ENCODE results near the gene AP4B1.
"Not testable (repeated sequence)": the region's sequence is repeated elsewhere in the genome, so short reads cannot be mapped to it uniquely, and the experiment has no call there.

The AP4B1 gene

GRCh38 chr1:113904674-113905434 is at the start of gene AP4B1, which contains the start of gene DCLRE1B:
Gene AP4B1 (minus strand): TSS chr1:113904799. CDS start chr1:113904717, 82 bp downstream.
Gene DCLRE1B (plus strand): TSS chr1:113905326. CDS start chr1:113905587, 261 bp downstream.
- peak; percentile 99 for DNase-seq

- DNase-seq, result no peak
Observed at GRCh38 chr1:113951719-113952118, 47.1 kb upstream of the AP4B1 start.

GRCh38 chr1:113950908-113951307 is 46.3 kb upstream of the AP4B1 start:
- DNase-seq, result no peak

- DNase-seq, result no peak
Observed at GRCh38 chr1:113949007-113949406, 44.4 kb upstream of the AP4B1 start.

DNA sequence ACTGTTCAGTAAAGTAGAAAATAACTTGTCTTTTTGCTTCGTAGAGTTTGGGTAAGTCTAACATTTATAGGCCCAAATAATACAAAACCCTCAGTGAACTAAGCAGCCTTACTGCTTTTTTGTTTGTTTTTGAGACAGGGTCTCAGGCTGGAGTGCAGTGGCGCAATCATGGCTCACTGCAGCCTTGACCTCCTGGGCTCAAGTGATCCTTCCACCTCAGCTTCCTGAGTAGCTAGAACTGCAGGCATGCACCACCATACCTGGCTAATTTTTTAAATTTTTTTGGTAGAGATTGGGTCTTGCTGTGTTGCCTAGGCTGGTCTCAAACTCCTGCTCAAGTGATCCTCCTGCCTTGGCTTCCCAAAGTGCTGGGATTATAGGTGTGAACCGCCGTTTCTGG is 43.6 kb upstream of the AP4B1 start:
- DNase-seq, result not testable (repeated sequence)

DNA sequence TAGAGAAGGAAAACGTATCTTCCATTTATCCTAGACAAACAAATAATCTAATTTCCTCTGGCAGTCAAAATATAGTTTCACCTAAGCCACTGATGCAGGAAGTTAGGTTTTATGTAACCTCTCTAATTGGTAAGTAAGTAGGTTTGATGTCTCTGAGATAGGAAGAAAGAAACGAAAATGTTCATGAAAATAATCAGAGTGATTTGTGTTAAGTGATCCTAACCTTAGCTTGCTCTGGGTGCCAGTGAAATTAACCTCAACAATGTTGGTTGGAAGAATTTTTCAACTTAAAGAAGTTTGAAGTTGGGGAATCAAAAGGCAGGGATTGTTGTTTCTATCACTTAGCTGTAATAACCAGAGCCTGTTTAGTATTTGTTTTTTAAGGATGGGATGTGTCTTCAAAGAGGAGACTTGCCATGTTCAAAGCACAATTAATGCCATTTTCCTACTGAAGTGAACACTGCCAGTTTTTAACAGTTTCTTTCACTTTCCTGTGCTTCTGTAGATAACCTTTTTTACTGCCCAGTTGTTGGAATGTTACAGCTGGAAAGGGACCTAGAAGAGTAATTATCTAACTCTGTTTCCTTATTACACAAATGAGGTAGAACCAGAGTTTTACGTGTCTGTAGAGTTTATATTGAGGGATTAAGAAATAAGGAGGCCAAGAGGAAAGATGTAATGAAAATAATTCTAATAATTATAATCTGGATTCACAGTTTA is 42.9 kb upstream of the AP4B1 start:
- no peak for DNase-seq

DNA sequence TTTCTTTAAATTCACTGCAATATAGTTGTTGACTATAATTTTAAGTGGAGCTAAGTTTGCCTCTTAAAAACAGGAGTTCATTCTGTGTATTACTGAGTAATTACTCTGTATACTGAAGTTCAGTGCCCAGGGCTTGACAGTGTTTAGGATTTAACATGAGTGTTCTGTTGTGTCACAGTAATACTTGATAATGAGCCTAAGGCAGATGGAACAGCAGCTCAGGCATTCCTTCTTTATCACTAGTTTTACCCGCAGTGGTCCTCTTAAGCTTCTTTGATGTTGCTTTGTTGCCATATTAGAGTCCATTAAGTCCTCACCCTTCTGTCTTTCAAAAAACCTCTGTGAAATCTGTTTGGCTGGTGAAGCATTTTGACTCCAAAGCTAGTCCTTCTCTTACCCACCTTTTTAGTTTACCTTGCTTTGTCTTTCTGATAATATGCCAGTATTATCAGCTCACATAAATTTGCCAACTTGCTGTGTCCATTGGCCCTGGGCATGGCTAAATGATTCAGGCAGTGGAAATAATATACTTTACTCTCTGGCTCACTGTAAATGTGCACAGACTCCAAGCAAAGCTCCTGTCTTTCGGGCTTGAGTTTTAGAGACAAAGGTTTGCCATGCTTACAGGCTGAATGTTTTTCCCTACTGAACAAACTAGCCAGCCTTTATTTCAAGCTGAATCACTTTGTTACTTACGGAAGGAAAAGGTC is 42.2 kb upstream of the AP4B1 start:
- no peak for DNase-seq

DNA sequence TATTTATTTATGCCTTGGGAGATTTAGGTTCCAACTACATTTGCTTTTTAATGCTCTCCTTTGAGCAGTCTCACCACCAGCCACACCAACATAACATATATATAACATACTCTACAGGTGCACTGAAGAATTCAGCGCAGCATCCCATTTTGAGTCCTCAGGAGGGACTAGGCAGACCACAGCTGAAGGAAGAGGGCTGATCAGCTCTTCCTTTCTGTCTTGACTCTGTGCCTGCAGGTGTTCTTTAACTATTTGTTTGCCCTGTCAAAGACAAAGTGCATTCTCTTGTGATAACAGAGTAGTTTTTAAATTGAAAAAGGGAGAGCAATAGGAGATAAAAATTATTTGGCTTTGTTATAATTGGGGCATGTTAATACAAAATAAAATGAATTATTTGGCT is 41.5 kb upstream of the AP4B1 start:
- DNase-seq, result no peak

DNA sequence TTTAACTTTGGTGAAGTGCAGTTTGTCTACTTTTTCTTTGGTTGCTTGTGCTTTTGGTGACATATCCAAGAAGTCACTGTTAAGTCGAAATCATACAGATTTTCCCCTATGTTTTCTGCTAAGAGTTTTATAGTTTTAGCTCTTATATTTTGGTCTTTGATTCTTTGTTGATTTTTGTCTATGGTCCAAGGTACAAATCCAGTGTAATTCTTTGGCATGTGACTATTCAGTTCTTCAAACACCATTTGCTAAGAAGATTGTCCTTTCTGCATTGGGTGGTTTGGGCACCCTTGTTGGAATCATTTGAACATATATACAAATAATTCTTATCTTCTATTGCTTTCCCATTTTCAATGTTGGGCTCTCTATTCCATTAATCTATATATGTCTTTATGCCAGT is 40.7 kb upstream of the AP4B1 start:
- DNase-seq, result no peak

GRCh38 chr1:113943028-113943811 is 38.6 kb upstream of the AP4B1 start:
- DNase-seq, result no peak

DNA sequence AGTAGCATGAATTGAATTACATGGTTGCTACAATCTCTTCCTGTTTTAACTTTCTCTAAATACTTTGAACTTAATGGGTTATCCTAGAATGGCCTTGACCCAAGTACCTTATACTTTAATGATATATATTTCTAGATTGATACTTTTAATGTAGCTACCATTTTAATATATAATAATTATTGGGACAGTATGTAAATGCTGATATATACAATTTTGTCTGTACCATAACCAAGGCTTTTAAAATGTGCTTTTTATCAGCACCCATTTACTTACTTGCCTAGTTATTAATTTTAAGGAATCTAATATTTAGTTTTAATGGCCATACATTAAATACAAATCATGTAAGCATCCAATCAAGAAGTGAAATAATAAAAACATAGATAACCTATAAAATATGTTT is 37.9 kb upstream of the AP4B1 start:
- DNase-seq, result no peak

DNA sequence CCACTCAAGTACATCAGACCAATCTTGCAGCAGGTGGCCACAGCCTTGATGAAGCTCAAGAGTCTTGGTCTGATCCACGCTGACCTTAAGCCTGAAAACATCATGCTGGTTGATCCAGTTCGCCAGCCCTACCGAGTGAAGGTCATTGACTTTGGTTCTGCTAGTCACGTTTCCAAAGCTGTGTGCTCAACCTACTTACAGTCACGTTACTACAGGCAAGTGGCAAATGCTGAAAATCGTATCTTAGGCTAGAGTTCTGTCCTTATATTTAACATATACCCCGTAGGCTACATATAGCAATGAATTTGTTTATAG is 36.6 kb upstream of the AP4B1 start:
- DNase-seq, result no peak

DNA sequence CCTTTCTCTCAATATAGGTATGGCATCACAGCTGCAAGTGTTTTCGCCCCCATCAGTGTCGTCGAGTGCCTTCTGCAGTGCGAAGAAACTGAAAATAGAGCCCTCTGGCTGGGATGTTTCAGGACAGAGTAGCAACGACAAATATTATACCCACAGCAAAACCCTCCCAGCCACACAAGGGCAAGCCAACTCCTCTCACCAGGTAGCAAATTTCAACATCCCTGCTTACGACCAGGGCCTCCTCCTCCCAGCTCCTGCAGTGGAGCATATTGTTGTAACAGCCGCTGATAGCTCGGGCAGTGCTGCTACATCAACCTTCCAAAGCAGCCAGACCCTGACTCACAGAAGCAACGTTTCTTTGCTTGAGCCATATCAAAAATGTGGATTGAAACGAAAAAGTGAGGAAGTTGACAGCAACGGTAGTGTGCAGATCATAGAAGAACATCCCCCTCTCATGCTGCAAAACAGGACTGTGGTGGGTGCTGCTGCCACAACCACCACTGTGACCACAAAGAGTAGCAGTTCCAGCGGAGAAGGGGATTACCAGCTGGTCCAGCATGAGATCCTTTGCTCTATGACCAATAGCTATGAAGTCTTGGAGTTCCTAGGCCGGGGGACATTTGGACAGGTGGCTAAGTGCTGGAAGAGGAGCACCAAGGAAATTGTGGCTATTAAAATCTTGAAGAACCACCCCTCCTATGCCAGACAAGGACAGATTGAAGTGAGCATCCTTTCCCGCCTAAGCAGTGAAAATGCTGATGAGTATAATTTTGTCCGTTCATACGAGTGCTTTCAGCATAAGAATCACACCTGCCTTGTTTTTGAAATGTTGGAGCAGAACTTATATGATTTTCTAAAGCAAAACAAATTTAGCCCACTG is 36.0 kb upstream of the AP4B1 start:
- DNase-seq, result no peak

DNA sequence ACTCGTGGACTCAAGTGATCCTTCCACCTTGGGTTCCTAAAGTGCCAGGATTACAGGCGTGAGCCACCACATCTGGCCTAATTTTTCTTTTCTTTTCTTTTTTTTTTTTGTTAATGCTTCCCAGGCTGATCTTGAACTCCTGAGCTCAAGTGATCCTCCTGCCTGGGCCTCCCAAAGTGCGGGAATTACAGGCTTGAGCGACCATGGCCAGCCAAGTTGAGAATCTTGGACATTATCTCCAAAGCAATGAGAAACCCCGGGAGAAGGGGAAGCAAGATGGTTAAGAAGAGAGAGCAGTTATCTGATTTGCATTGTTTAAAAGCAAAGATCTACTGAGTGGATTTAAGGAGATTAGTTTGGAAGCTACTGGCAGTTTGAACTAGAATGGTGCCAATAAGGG is 33.6 kb upstream of the AP4B1 start:
- no peak for DNase-seq

- DNase-seq, result no peak
Observed at GRCh38 chr1:113937146-113937545, 32.5 kb upstream of the AP4B1 start.

DNA sequence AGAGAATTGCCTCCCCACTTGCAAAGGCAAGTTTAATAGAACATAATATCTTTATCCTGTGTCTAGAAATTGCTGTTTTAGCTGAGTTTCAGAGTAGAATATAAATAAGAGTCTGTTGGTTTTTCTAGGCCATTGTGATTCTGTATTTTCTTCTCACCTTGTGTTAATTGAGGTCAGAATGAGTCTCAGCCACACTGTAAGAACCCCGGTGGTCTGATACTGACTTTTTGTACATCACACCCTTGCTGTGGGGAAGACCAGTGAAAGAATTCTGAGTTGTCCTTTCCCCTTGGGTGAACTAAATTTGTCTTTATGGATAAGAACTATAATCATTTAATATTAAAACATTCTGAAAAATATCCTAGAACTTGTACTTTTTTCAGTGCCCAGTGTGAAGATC is 31.4 kb upstream of the AP4B1 start:
- DNase-seq, result no peak

- no peak for DNase-seq
Observed at GRCh38 chr1:113935176-113935575, 30.6 kb upstream of the AP4B1 start.

GRCh38 chr1:113934511-113935055 is 30.0 kb upstream of the AP4B1 start:
- no peak for DNase-seq

DNA sequence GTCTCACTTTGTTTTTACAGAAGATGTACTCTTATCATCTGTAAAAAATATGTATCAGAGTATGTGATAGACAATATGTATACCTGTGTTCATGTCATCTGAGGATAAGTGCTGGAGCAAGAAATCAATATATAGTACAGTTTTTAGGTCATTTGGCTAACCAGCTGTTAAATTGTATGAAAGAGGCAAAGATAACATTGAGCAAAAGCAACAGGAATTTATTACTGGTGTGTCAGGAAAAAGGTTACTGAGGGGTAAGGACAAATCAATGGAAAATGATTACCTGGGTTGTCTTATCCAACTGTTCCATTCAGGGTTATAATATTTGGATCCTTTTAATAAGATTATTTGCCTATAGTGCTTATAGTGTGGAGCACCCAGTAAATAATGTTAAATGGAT is 29.4 kb upstream of the AP4B1 start:
- DNase-seq, result no peak

- no peak for DNase-seq
Observed at GRCh38 chr1:113931451-113931851, 26.9 kb upstream of the AP4B1 start.

DNA sequence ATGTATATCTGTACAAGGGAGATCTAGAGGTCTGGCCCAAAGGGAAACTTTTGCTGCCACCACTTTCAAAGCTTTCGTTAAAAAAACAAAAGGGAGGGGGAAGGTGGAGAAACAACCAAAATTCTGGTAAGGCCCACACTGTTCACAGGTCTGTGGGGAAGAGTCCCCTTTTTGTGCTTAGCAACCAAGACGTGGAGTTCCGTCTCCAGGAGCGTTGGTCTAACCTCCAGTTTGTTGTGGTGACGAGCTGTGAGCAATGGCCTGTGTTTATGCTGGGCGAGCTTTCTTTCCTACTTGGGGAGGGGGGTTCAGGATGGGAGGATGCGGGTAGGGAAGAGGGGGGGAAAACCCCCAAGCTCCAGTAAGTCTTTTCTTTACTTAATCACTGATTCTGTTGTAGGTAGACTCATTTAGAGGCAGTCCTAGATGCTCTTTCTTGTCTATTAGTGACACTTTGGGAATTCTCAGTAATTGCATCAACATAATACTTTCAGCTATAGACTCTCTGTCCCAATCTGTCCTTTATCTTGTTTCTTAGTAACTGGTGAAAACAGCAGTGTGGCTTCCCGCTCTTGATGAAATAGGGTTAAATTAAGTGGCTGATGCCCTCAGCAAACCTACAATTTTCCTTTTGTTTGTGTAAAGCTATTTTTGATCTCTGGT is 26.0 kb upstream of the AP4B1 start:
- peak; percentile 31 for DNase-seq

All from amniotic stem cell (primary cell).